22Rv1 (cell line): ENCODE results near the gene PPP1R15B.

Experiments used
- H3K27ac ChIP-seq: fragments of 450-650 bp; 2 replicates; pipeline ENCODE4 v1.5.1; 2017
- ZFX ChIP-seq: fragments of 450-650 bp; IDR thresholded peaks from 2 replicates; pipeline ENCODE4 v1.6.1; 2017; ENCODE audit warnings: antibody characterized with exemption, borderline replicate concordance
- TF ChIP-seq, protein P1 (sequence below): fragments of 450-650 bp; IDR thresholded peaks from 2 replicates; pipeline ENCODE4 v1.5.1; 2017; ENCODE audit warnings: mild to moderate bottlenecking

The PPP1R15B gene

DNA sequence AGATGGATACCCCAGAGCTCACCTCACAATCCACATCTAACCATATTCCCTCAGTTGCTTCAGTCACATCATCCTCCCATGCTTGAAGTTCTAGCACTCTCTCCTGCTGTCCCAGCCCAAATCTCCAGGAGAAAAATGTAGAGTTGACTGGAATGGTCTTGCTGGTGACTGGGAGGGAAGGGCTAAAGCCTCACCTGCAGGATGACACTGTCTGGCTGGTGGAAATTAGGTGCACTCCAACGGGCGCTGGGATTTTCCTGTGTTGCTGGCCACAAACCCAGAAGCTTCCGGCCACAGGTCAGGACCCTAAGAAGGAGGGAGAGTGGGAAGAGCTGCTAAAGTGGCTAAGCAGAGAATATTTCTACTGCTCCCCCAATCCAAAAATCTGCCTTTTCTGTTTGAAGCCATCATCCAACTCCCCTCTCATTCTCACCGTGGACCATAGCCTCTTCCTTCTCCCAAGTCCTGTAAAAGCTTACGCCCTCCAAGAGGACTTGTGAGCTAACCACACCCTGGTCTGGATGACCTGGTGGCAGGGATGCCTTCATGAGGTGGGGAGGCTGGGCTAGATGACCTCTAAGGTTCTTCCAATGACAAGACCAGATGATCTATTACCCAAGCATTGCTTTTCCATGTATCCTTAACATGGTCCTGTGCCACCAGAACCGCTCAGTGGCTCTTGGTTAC lies 37.5 kb upstream of the PPP1R15B start:
- no peak for TF ChIP-seq ZFX
- TF ChIP-seq, protein P1, sequence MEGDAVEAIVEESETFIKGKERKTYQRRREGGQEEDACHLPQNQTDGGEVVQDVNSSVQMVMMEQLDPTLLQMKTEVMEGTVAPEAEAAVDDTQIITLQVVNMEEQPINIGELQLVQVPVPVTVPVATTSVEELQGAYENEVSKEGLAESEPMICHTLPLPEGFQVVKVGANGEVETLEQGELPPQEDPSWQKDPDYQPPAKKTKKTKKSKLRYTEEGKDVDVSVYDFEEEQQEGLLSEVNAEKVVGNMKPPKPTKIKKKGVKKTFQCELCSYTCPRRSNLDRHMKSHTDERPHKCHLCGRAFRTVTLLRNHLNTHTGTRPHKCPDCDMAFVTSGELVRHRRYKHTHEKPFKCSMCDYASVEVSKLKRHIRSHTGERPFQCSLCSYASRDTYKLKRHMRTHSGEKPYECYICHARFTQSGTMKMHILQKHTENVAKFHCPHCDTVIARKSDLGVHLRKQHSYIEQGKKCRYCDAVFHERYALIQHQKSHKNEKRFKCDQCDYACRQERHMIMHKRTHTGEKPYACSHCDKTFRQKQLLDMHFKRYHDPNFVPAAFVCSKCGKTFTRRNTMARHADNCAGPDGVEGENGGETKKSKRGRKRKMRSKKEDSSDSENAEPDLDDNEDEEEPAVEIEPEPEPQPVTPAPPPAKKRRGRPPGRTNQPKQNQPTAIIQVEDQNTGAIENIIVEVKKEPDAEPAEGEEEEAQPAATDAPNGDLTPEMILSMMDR, result no peak
- no peak overlapping the region for H3K27ac ChIP-seq

- H3K27ac ChIP-seq, result no peak overlapping the region
- TF ChIP-seq, protein P1, result no peak
Observed at GRCh38 chr1:204448344-204448964, 36.8 kb upstream of the PPP1R15B start.

- TF ChIP-seq ZFX, result no peak
- TF ChIP-seq, protein P1, result no peak
Observed at GRCh38 chr1:204447736-204448135, 36.1 kb upstream of the PPP1R15B start.

GRCh38 chr1:204447190-204447589 lies 35.6 kb upstream of the PPP1R15B start:
- H3K27ac ChIP-seq, result no peak overlapping the region
- no peak for TF ChIP-seq ZFX
- TF ChIP-seq, protein P1, result no peak

More at GRCh38 chr1:204447736-204448135, 36.1 kb upstream of the PPP1R15B start:
- H3K27ac ChIP-seq, result no peak overlapping the region

GRCh38 chr1:204446413-204447111 lies 34.9 kb upstream of the PPP1R15B start:
- H3K27ac ChIP-seq, result no peak overlapping the region
- TF ChIP-seq, protein P1, result peak; percentile 72
- TF ChIP-seq ZFX, result no peak

- H3K27ac ChIP-seq, result no peak overlapping the region
- TF ChIP-seq, protein P1, result peak; percentile 96
- TF ChIP-seq ZFX, result no peak
Observed at GRCh38 chr1:204445860-204446412, 34.3 kb upstream of the PPP1R15B start.
